Calu3 (cell line): Measurements from ENCODE around the gene ZSWIM8. TPM values are rescaled to one million over a fixed set of nuclear protein-coding genes. Genes with fewer than 3 reads are reported as not detected.

Experiments used
- BruUV-seq: library from RNA; stranded (reverse); fragments of 400-500 nt; replicated peaks from 2 replicates; lab custom pipeline; 2021; lab: Mats Ljungman, UMichigan
- CTCF ChIA-PET: fragments of 300-600 bp; sonication (Branson Sonifier 250); formaldehyde crosslinking; loops from one replicate; lab custom pipeline; 2022; ENCODE audit warnings: antibody characterized with exemption; lab: Charles Lee
- DNase-seq: peaks from one replicate; pipeline ENCODE4 v3.0.0; 2022
- H3K27ac Mint-ChIP-seq: one replicate; pipeline ENCODE4 v1.8.0; 2022; ENCODE audit warnings: mixed read lengths; ENCODE audit not compliant: unreplicated experiment
- H3K27me3 Mint-ChIP-seq: one replicate; pipeline ENCODE4 v1.8.0; 2022; ENCODE audit warnings: mixed read lengths; ENCODE audit not compliant: unreplicated experiment
- H3K36me3 Mint-ChIP-seq: one replicate; pipeline ENCODE4 v1.8.0; 2022; ENCODE audit warnings: mild to moderate bottlenecking, moderate library complexity, mixed read lengths; ENCODE audit not compliant: insufficient read depth, unreplicated experiment
- H3K4me1 Mint-ChIP-seq: one replicate; pipeline ENCODE4 v1.8.0; 2022; ENCODE audit warnings: mild to moderate bottlenecking, low read depth, mixed read lengths; ENCODE audit not compliant: unreplicated experiment
- H3K4me3 Mint-ChIP-seq: one replicate; pipeline ENCODE4 v1.8.0; 2022; ENCODE audit warnings: mild to moderate bottlenecking, low read depth, moderate library complexity, mixed read lengths; ENCODE audit not compliant: unreplicated experiment
- H3K9me3 Mint-ChIP-seq: one replicate; pipeline ENCODE4 v1.8.0; 2022; ENCODE audit warnings: low read depth, mixed read lengths; ENCODE audit not compliant: unreplicated experiment
- intact Hi-C: fragments of 100-400 bp; cut with micrococcal nuclease; formaldehyde crosslinking; loops from one replicate; pipeline ENCODE4 v1.10.0; 2022; ENCODE audit not compliant: unreplicated experiment
- total RNA-seq: library from RNA; stranded (reverse); gene quantifications from 2 replicates; pipeline ENCODE4 v1.2.3, GENCODE V29; 2022
- TF ChIP-seq, protein P1 (sequence below): fragments of 200-600 bp; IDR thresholded peaks from one replicate; pipeline ENCODE4 v1.8.0; 2022; ENCODE audit warnings: antibody characterized with exemption; ENCODE audit not compliant: unreplicated experiment

The ZSWIM8 gene
- total RNA-seq, 1 experiment from 2014 or later = 59.9 TPM

DNA sequence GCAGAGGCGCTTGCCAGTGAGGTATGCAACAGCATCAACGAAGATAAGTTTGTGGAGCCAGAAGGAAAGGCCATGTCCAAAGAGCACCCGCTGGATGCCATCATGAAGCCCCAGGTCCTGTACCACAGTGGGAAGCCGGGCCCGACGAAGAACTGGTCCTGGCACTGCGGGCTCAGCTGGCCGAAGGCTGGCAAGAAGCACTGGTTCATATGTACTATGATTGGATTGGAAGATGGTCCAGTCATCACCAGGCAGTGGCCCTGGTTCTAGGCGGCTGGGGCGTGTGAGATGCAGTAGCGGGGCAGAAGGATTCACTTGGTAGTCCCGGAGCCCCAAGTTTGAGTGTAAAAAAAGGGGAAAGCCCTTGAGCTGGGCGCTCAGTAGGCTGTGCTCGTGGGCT, 22.1 kb downstream of the ZSWIM8 start:
- intact Hi-C loops = no loop called here
- no peaks in the 10 kb centered on the region for H3K9me3 Mint-ChIP-seq

DNA sequence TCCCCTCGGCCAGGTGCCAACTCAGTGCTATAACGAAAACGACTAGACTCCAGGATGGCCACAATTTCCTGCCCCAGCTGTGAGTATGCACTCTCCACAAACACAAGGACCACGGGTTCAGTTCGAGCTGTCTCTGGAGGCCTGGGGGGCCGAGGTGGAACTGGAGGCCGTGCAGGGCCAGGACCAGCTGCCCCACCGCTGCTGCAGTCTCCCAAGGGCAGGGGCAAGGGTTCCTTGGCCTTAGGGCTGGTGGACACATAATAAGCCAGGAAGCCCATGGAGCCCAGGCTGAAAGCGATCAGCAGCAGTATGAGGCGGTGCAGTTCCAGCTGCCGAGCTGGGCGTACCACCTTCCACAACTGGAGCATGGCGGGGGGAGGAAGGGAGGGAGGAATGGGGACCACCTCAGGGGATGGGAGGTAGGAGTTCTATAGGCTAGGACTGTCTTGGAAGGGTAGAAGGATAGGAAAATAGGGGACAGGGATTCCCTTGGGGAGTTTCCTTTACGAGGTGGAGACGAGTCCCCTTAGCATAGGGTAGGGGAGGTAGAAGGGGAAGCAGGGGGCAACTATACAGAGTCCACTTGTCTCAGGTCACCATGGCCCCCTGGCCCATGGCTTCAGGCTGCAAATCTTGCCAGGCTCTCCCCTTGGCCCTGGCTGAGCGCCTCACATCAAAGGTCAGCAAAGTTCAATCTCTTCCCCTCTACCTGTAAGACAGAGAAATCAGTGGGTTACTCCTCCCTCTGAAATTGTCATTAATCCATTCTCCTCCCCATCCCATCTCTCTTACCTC, 22.8 kb downstream of the ZSWIM8 start:
- H3K27me3 Mint-ChIP-seq = no peaks in the 10 kb centered on the region
- CTCF ChIA-PET = interaction anchor here (0.6 kb wide), 2 partner anchors 26 to 28 kb away, joined by 3 read pairs; no protein-coding TSS in a partner anchor

More for the DNA sequence above, 22.1 kb downstream of the ZSWIM8 start:
- no peak for DNase-seq
- no peak overlapping the region for H3K27ac Mint-ChIP-seq
- TF ChIP-seq, protein P1, sequence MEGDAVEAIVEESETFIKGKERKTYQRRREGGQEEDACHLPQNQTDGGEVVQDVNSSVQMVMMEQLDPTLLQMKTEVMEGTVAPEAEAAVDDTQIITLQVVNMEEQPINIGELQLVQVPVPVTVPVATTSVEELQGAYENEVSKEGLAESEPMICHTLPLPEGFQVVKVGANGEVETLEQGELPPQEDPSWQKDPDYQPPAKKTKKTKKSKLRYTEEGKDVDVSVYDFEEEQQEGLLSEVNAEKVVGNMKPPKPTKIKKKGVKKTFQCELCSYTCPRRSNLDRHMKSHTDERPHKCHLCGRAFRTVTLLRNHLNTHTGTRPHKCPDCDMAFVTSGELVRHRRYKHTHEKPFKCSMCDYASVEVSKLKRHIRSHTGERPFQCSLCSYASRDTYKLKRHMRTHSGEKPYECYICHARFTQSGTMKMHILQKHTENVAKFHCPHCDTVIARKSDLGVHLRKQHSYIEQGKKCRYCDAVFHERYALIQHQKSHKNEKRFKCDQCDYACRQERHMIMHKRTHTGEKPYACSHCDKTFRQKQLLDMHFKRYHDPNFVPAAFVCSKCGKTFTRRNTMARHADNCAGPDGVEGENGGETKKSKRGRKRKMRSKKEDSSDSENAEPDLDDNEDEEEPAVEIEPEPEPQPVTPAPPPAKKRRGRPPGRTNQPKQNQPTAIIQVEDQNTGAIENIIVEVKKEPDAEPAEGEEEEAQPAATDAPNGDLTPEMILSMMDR = no peak
- no peaks in the 10 kb centered on the region for H3K27me3 Mint-ChIP-seq
- H3K36me3 Mint-ChIP-seq = peaks cover 35% of the 10 kb centered on the region
- CTCF ChIA-PET = interaction anchor here (0.6 kb wide), 2 partner anchors 26 to 29 kb away, joined by 3 read pairs; no protein-coding TSS in a partner anchor
- H3K4me1 Mint-ChIP-seq = peaks cover 10% of the 10 kb centered on the region
- no TSS peak for BruUV-seq
- no peak overlapping the region for H3K4me3 Mint-ChIP-seq

DNA sequence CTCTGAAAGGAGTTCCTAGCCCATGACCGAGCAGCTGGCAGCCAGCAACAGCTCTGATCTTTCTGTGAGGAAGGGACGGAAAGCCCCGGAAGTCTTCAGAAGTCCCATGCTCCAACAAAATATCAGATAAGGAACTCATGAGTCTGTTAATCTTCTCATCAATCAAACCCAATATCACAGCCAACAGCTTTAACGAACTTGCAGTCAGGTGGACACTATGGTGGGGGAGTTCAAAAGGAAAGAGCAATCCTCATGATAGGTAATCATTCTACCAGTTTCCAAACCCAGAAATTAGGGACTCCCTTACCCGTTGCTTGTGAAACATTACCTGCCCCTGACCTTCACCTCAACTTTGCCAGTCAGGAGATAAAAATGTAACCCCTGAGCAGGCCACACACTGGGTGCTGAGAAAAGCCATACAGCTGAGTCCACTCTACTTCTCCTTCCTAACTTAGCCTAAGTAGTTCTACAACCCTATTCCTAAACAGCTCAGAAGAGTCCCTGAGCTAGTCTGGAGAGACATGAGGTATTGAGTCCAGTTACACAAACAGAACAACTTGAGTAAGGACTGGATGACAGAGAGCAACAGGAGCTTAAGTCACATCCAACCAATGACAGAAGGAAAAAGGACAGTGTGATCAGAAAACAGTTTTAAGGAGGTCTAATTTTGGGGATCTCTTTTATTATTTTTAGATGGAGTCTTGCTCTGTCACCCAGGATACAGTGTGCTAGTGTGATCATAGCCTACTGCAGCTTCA, 23.8 kb downstream of the ZSWIM8 start:
- BruUV-seq = TSS peak; percentile 20
- no peak overlapping the region for H3K27ac Mint-ChIP-seq
- H3K4me3 Mint-ChIP-seq = no peak overlapping the region
- no peak for DNase-seq
- H3K27me3 Mint-ChIP-seq = no peaks in the 10 kb centered on the region
- H3K36me3 Mint-ChIP-seq = peaks cover 35% of the 10 kb centered on the region
- intact Hi-C loops = no loop called here
- CTCF ChIA-PET = no interaction called here
- H3K4me1 Mint-ChIP-seq = peaks cover 10% of the 10 kb centered on the region
- no peaks in the 10 kb centered on the region for H3K9me3 Mint-ChIP-seq
- TF ChIP-seq, protein P1 = no peak

More for the DNA sequence above, 22.8 kb downstream of the ZSWIM8 start:
- no peak overlapping the region for H3K4me3 Mint-ChIP-seq
- no peak for DNase-seq
- no peak overlapping the region for H3K27ac Mint-ChIP-seq
- no TSS peak for BruUV-seq
- peaks cover 10% of the 10 kb centered on the region for H3K4me1 Mint-ChIP-seq
- TF ChIP-seq, protein P1 = no peak
- no peaks in the 10 kb centered on the region for H3K9me3 Mint-ChIP-seq
- H3K36me3 Mint-ChIP-seq = peaks cover 36% of the 10 kb centered on the region
- intact Hi-C loops = no loop called here

DNA sequence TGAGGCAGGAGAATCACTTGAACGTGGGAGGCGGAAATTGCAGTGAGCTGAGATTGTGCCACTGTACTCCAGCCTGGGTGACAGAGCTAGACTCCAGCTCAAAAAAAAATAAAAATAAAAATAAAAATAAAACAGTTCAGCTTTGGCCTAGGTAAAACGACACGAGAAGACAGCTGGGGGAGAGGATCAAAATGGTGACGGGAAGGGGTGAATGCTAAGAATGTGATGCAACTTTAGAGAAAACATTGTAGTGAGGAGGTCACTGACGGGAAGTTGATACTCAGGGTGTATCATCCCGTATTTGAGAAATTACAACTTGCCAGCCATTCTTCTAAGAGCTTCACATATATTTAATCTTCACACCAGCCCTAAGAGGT, 24.9 kb downstream of the ZSWIM8 start:
- Mint-ChIP-seq H3K4me3 (peak overlapping the region; percentile 72), H3K9me3 (no peaks in the 10 kb centered on the region), H3K27ac (no peak overlapping the region), H3K27me3 (no peaks in the 10 kb centered on the region), H3K4me1 (peaks cover 10% of the 10 kb centered on the region), H3K36me3 (peaks cover 41% of the 10 kb centered on the region)
- intact Hi-C loops = no loop called here
- no TSS peak for BruUV-seq
- TF ChIP-seq, protein P1 = no peak
- no peak for DNase-seq
- CTCF ChIA-PET = interaction anchor here (0.7 kb wide), 1 partner anchor 20 kb away, joined by 8 read pairs; no protein-coding TSS in a partner anchor
